Neural progenitor cell (in vitro differentiated cells): Measurements from ENCODE around the gene ABCC6. TPM values are rescaled to one million over a fixed set of nuclear protein-coding genes. Genes with fewer than 3 reads are reported as not detected.
"Not testable (repeated sequence)": the region's sequence is repeated elsewhere in the genome, so short reads cannot be mapped to it uniquely, and the experiment has no call there.

Source experiments
- DNase-seq: peaks from one replicate; pipeline ENCODE4 v3.0.0-alpha.2; 2016; ENCODE audit warnings: low spot score
- H2AFZ ChIP-seq: fragments of 200-600 bp; sonication (generic); replicated peaks from 2 replicates; pipeline ENCODE4 v1.6.1; 2016; ENCODE audit warnings: antibody characterized with exemption
- H3F3A ChIP-seq: fragments of 200-600 bp; sonication (generic); 2 replicates; pipeline ENCODE4 v1.6.1; 2016; ENCODE audit warnings: antibody characterized with exemption, low read depth
- H3K27ac ChIP-seq: fragments of 200-600 bp; sonication (generic); 2 replicates; pipeline ENCODE4 v1.5.1; 2016; ENCODE audit warnings: mild to moderate bottlenecking
- H3K27me3 ChIP-seq: fragments of 200-600 bp; sonication (generic); 2 replicates; pipeline ENCODE4 v1.6.1; 2016; ENCODE audit warnings: mild to moderate bottlenecking, moderate library complexity
- H3K36me3 ChIP-seq: fragments of 200-600 bp; sonication (generic); 2 replicates; pipeline ENCODE4 v1.5.1; 2016
- H3K4me1 ChIP-seq: fragments of 200-600 bp; sonication (generic); 2 replicates; pipeline ENCODE4 v1.6.1; 2016; ENCODE audit warnings: mixed run types
- H3K4me2 ChIP-seq: fragments of 200-600 bp; sonication (generic); 2 replicates; pipeline ENCODE4 v1.6.1; 2016
- H3K4me3 ChIP-seq: fragments of 200-600 bp; sonication (generic); 2 replicates; pipeline ENCODE4 v1.5.1; 2016
- H3K79me2 ChIP-seq: fragments of 200-600 bp; sonication (generic); 2 replicates; pipeline ENCODE4 v1.6.1; 2016; ENCODE audit warnings: low read depth
- H3K9ac ChIP-seq: fragments of 200-600 bp; sonication (generic); 2 replicates; pipeline ENCODE4 v1.6.1; 2016
- H3K9me3 ChIP-seq: fragments of 200-600 bp; sonication (generic); 2 replicates; pipeline ENCODE4 v1.5.1; 2016; ENCODE audit warnings: low read depth
- H4K20me1 ChIP-seq: fragments of 200-600 bp; sonication (generic); 2 replicates; pipeline ENCODE4 v1.6.1; 2016; ENCODE audit warnings: low read depth
- H3K27ac Mint-ChIP-seq: 3 replicates; pipeline ENCODE4 v1.8.0; 2021; ENCODE audit warnings: mixed read lengths
- H3K27me3 Mint-ChIP-seq: 2 replicates; pipeline ENCODE4 v1.8.0; 2022; ENCODE audit warnings: low read depth, mild to moderate bottlenecking, inconsistent platforms, moderate library complexity, mixed read lengths; ENCODE audit not compliant: insufficient read depth
- H3K36me3 Mint-ChIP-seq: 3 replicates; pipeline ENCODE4 v1.8.0; 2021; ENCODE audit warnings: mixed read lengths
- H3K4me1 Mint-ChIP-seq: 3 replicates; pipeline ENCODE4 v1.8.0; 2021; ENCODE audit warnings: mixed read lengths
- H3K4me3 Mint-ChIP-seq: 3 replicates; pipeline ENCODE4 v1.8.0; 2021; ENCODE audit warnings: mild to moderate bottlenecking, moderate library complexity, mixed read lengths
- H3K9me3 Mint-ChIP-seq: 3 replicates; pipeline ENCODE4 v1.8.0; 2020; ENCODE audit warnings: mixed read lengths
- CTCF ChIP-seq: fragments of 200-600 bp; sonication (generic); IDR thresholded peaks from 2 replicates; pipeline ENCODE4 v1.5.1; 2017; ENCODE audit warnings: antibody characterized with exemption, mild to moderate bottlenecking
- EZH2 ChIP-seq: fragments of 200-600 bp; sonication (generic); IDR thresholded peaks from 2 replicates; pipeline ENCODE4 v1.6.1; 2017; ENCODE audit warnings: antibody characterized with exemption, mild to moderate bottlenecking, moderate library complexity
- EZH2phosphoT487 ChIP-seq: fragments of 200-600 bp; sonication (generic); IDR thresholded peaks from 2 replicates; pipeline ENCODE4 v1.6.1; 2017; ENCODE audit warnings: antibody characterized with exemption
- total RNA-seq: library from RNA; depleted of rRNA; stranded (reverse); fragments of >200 nt; gene quantifications from 2 replicates; pipeline ENCODE4 v1.2.3, GENCODE V29; 2015; ENCODE audit warnings: low replicate concordance

The ABCC6 gene
- total RNA-seq, 1 donor from 2014 or later = 0.79 TPM

DNA sequence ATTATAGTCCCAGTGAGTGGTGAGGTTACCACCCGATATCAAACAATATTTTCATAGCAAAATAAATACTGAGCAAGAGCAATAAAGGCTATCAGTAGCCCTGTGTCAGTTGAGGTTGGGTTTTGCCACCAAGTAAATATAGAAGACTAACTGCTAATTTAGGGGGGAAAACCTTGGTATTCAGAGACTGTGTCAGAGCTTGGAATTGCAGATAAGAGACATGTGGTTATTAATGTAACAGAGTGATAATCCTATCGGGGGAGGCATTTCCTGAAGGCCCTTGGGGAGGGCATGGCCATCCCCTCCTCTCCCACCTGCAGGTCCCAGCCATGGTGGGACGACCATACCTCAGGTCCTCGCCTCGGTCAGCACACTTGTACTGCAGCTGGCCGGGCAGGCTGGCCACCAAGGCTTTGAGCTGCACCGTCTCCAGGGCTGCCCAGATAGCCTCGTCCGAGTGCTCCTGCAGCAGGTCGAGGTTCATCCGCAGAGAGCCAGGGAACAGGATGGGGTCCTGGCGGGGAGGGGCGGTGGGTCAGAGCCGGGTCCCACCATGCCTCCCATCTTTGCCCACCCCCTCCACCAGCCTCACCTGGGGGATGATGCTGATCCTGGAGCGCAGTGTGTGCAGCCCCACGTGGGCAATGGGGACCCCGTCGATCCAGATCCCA is 68.9 kb downstream of the ABCC6 start:
- Mint-ChIP-seq H3K36me3 (no peaks in the 10 kb centered on the region), H3K9me3 (peaks cover 23% of the 10 kb centered on the region), H3K27ac (no peak overlapping the region), H3K4me3 (no peak overlapping the region), H3K4me1 (peaks cover 2% of the 10 kb centered on the region), H3K27me3 (peaks cover 4% of the 10 kb centered on the region)
- no peak overlapping the region for H2AFZ ChIP-seq
- no peak for DNase-seq
- H3K27ac ChIP-seq = no peak overlapping the region
- no peaks in the 10 kb centered on the region for H3K4me1 ChIP-seq
- H3K9me3 ChIP-seq = peaks cover 6% of the 10 kb centered on the region
- H3K4me2 ChIP-seq = no peak overlapping the region
- H3F3A ChIP-seq = no peaks in the 10 kb centered on the region
- no peak overlapping the region for H3K4me3 ChIP-seq
- no peak overlapping the region for H3K9ac ChIP-seq
- no peaks in the 10 kb centered on the region for H3K79me2 ChIP-seq
- TF ChIP-seq CTCF (no peak), EZH2phosphoT487 (no peak), EZH2 (no peak)
- H3K36me3 ChIP-seq = no peaks in the 10 kb centered on the region
- no peaks in the 10 kb centered on the region for H4K20me1 ChIP-seq
- no peaks in the 10 kb centered on the region for H3K27me3 ChIP-seq

GRCh38 chr16:16153000-16153399 is 70.3 kb downstream of the ABCC6 start:
- H3K27ac ChIP-seq, H4K20me1 ChIP-seq, H3K79me2 ChIP-seq, H3K9ac ChIP-seq, H3K4me1 Mint-ChIP-seq, H3K4me3 Mint-ChIP-seq, H3K27me3 Mint-ChIP-seq, H3K4me1 ChIP-seq, H3K9me3 ChIP-seq, H3K4me3 ChIP-seq, DNase-seq, H3K36me3 Mint-ChIP-seq, H3K27me3 ChIP-seq, H3F3A ChIP-seq, H3K4me2 ChIP-seq, H3K27ac Mint-ChIP-seq, H2AFZ ChIP-seq, H3K36me3 ChIP-seq: not testable (repeated sequence)
- peaks cover 11% of the 10 kb centered on the region for H3K9me3 Mint-ChIP-seq

DNA sequence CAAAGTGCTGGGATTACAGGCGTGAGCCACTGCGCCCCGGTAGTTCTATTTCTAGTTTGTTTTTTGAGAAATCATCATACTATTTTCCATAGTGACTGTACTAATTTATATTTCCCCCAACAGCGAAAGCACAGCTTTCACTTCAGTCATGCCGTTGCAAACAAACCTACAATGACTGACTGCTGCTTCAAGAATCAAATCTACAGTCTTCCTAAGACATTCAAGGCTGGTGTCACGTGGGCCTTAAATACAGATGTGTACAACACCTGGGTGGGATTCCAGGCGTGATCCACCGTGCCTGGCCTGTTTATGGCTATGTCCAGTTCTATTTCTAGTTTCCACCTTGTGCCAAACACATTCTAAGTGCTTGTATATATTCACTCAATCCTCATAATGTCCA is 72.0 kb downstream of the ABCC6 start:
- Histone ChIP-seq H3F3A (no peaks in the 10 kb centered on the region), H3K27ac (no peak overlapping the region), H4K20me1 (no peaks in the 10 kb centered on the region), H3K4me2 (no peak overlapping the region), H3K79me2 (no peaks in the 10 kb centered on the region), H3K36me3 (no peaks in the 10 kb centered on the region), H3K4me3 (no peak overlapping the region), H3K9me3 (no peaks in the 10 kb centered on the region), H3K27me3 (no peaks in the 10 kb centered on the region), H3K9ac (no peak overlapping the region), H2AFZ (no peak overlapping the region), H3K4me1 (no peaks in the 10 kb centered on the region)
- peak overlapping the region; percentile 69 for H3K27ac Mint-ChIP-seq
- no peak overlapping the region for H3K4me3 Mint-ChIP-seq
- H3K4me1 Mint-ChIP-seq = peaks cover 2% of the 10 kb centered on the region
- H3K36me3 Mint-ChIP-seq = no peaks in the 10 kb centered on the region
- TF ChIP-seq CTCF (no peak), EZH2phosphoT487 (no peak), EZH2 (no peak)
- H3K9me3 Mint-ChIP-seq = peaks cover 5% of the 10 kb centered on the region
- H3K27me3 Mint-ChIP-seq = peaks cover 7% of the 10 kb centered on the region
- DNase-seq = no peak

GRCh38 chr16:16150878-16151152 is 72.5 kb downstream of the ABCC6 start:
- H3K4me2 ChIP-seq = no peak overlapping the region
- H4K20me1 ChIP-seq = no peaks in the 10 kb centered on the region
- no peak overlapping the region for H2AFZ ChIP-seq
- peaks cover 2% of the 10 kb centered on the region for H3K4me1 Mint-ChIP-seq
- peaks cover 2% of the 10 kb centered on the region for H3K9me3 Mint-ChIP-seq
- H3K4me1 ChIP-seq = no peaks in the 10 kb centered on the region
- H3K36me3 Mint-ChIP-seq = no peaks in the 10 kb centered on the region
- H3K27ac Mint-ChIP-seq = no peak overlapping the region
- no peaks in the 10 kb centered on the region for H3K9me3 ChIP-seq
- DNase-seq = no peak
- H3K9ac ChIP-seq = no peak overlapping the region
- H3K27me3 Mint-ChIP-seq = peaks cover 5% of the 10 kb centered on the region
- TF ChIP-seq EZH2phosphoT487 (no peak), EZH2 (no peak), CTCF (no peak)
- no peak overlapping the region for H3K27ac ChIP-seq
- no peaks in the 10 kb centered on the region for H3F3A ChIP-seq
- no peaks in the 10 kb centered on the region for H3K36me3 ChIP-seq
- no peak overlapping the region for H3K4me3 ChIP-seq
- no peak overlapping the region for H3K4me3 Mint-ChIP-seq
- H3K27me3 ChIP-seq = no peaks in the 10 kb centered on the region
- no peaks in the 10 kb centered on the region for H3K79me2 ChIP-seq
